Subcutaneous adipose tissue (tissue), 4 donors: ENCODE measurements around the gene ZNF536. TPM values are rescaled to one million over a fixed set of nuclear protein-coding genes. Genes with fewer than 3 reads are reported as not detected.

ENCODE experiments used
- total RNA-seq, 4 donors: library from RNA; depleted of rRNA; stranded (reverse); fragments of >200 nt; gene quantifications; one replicate each; pipeline ENCODE4 v1.1.0, GENCODE V29; 2016
- TF ChIP-seq, protein P1 (sequence below): fragments of 450-650 bp; IDR thresholded peaks from one replicate; pipeline ENCODE4 v1.5.1; 2016; ENCODE audit warnings: low read depth, mild to moderate bottlenecking, control low read depth, antibody characterized with exemption, moderate library complexity

ZNF536 gene
- total RNA-seq, 4 donors from 2014 or later = under 0.01 to 0.17 TPM; not detected in 2

DNA sequence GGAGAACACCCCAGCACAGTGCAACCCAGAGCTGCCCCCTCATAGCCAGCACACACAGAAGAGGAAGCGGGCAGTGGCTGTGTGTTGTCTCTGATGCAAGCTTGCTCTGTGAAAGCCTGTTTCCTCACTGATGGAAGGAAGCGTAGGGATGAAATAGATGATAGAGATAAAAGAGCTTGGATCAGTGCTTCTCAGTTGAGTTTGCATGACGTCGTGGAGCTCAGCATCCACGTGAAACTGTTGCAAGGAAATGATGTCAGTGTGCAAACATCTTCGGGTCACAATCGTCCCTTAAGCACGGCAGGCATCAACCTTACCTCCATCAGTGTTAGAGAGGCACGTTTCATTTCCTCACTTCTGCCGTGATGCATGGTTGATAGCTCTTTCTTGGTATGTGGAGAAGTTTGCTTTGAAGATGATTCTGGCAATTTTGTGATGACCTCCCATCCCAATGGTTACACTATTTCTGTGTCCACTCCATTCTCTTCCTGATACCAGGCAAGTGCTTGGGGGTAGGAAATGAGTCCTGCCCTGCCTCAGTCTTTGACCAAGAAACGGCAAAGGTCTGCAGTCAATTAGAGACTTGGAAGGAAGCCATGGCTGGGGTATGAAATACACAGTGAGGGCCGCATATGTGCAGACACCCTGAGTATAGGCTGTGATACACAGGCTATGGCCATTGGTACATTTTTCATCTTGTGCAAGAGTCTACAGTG is 183.0 kb downstream of the ZNF536 start:
- TF ChIP-seq, protein P1, sequence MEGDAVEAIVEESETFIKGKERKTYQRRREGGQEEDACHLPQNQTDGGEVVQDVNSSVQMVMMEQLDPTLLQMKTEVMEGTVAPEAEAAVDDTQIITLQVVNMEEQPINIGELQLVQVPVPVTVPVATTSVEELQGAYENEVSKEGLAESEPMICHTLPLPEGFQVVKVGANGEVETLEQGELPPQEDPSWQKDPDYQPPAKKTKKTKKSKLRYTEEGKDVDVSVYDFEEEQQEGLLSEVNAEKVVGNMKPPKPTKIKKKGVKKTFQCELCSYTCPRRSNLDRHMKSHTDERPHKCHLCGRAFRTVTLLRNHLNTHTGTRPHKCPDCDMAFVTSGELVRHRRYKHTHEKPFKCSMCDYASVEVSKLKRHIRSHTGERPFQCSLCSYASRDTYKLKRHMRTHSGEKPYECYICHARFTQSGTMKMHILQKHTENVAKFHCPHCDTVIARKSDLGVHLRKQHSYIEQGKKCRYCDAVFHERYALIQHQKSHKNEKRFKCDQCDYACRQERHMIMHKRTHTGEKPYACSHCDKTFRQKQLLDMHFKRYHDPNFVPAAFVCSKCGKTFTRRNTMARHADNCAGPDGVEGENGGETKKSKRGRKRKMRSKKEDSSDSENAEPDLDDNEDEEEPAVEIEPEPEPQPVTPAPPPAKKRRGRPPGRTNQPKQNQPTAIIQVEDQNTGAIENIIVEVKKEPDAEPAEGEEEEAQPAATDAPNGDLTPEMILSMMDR = no peak

DNA sequence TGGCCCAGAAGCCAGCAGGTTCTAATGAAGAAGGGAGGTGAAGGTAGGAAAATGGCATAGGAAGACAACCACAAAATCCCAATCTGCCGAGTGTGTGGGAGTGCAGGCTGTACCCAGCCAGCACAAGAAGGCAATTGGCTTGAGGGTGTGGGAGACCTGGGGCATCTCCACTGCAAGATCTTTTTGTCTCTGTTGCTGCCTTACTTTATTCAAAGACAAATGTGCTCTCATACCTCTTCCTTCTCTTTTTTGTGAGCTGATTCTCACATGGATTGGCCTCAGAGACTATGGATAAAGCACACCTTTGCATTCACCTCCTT is 183.6 kb downstream of the ZNF536 start:
- TF ChIP-seq, protein P1 = no peak

DNA sequence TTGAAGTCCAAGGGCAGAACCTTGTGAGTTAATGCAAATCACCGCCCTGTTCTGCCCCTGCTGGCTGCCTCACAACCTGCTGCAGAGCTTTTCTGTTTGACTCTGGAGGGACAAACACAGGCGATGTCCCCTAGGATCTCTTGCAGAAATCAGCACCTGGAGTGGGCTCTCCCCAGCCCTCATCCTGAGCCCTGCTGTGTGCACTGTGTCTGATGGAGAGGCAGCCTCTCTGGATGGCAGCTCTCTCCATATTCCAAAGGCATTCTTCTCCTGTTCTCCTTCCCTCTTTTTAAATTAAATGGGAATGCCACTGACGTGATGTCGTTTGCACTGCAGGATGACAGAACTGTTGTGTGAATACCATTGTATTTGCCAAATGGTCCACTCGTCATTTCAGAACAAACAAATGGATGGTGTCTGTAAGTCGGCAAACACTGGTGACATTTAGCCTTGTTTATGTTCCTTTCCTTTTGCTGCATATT is 184.1 kb downstream of the ZNF536 start:
- TF ChIP-seq, protein P1 = no peak

DNA sequence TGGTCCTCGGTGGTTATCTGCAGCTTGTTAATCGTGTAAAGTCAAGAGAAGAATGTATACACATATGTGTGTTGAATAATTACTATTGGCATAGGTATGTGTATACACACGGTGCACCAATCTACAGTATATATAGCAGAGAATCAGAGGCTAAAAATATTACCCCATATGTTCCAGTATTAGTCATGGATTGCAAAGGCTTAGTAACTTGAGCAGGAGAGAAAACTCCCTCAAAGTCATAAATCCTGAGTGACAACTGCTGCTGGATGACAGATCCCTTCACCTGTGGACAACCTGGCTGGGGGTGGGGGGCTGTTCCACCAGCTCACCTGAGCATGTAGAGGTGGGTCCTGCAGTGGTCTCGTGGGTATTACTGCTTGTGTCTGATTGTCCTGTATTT is 185.0 kb downstream of the ZNF536 start:
- TF ChIP-seq, protein P1 = no peak

DNA sequence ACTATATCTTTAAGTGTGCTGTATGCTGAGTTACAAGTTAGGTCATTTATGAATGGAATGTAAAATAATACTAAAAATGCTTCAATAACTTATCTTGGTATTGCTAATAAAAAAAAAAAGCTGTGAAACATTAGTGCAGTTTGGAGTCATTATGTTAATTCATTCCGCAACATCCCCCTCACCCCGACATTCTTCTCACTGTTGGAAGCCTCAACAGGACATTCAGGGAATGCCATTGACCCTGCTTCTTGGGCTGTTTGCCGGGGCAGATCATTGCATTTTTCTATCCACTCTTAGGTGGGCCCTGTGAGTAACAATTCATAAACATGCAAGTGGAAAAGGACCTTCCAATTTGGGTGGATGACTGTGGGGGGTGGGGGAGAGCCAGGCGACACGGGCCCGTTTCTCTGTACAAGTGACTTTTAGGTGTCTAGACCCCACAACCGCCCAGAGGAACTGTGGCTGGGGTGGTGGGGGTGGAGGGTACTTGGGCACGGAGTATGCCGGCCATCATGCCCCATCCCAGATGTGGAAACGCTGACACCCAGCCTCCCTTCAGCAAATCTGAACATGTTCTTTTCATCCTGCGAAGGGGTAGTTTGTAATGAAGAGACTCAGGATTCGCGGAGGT is 185.9 kb downstream of the ZNF536 start:
- TF ChIP-seq, protein P1 = no peak

DNA sequence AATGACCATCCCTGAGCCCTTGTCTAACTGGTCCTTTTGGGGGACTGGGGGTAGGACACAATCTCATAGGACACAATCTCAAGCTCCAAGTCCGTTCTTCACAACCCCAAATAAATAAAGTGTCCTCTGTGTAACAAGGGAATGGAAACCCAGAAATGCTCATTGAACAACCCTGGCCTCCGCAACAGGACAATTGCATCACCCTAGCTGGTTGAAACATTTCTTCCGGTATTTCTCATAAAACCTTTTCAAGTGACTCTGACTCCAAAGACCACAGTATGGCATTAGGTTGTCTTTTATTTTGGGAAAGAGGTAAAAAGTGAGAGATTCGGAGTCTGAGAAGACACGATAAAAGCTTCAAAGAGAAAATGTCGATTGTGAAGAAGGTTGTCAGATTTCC is 186.6 kb downstream of the ZNF536 start:
- TF ChIP-seq, protein P1 = no peak

DNA sequence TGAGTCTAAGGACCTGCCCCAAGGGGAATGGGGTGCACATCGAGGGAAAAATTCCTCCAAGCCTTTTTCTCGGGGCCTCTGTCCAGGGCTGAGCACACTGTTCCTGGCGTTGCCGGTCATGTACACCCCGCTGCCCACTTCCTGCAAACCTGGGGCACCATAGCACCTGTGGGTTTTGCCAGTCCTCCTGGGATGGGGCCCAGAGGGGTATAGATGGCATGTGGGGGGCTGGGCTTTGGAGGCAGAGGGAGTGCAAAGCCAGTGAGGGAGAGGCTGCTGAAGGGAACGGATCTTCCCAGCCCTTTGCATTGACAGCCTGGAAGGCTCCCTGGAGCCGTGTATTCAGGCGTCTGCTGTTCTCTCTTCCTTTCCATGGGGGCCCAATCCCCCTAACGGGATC is 187.3 kb downstream of the ZNF536 start:
- TF ChIP-seq, protein P1 = no peak
